Liver (tissue), 9 donors: ENCODE data around the gene RTN1. TPM values are rescaled to one million over a fixed set of nuclear protein-coding genes. Genes with fewer than 3 reads are reported as not detected.

ENCODE experiments used
- DNase-seq: peaks from one replicate; pipeline ENCODE4 v3.0.0-alpha.2; 2017; ENCODE audit warnings: low spot score
- H3K27ac ChIP-seq, 2 donors: one replicate each; pipeline ENCODE4 v1.7.0; 2013; ENCODE audit warnings: inconsistent platforms in 2 of 2, low read length in 2 of 2, control low read depth in 1 of 2, low read depth in 1 of 2, mild to moderate bottlenecking in 1 of 2
- H3K27me3 ChIP-seq, 4 donors: one replicate each; pipeline versions ENCODE4 v1.6.1 to v1.7.0; 2013; ENCODE audit warnings: low read length in 3 of 4, inconsistent platforms in 1 of 4, mild to moderate bottlenecking in 1 of 4, moderate library complexity in 1 of 4; ENCODE audit not compliant: control insufficient read depth in 4 of 4, insufficient read depth in 4 of 4
- H3K36me3 ChIP-seq, 4 donors: one replicate each; pipeline versions ENCODE4 v1.6.1 to v1.7.0; 2013; ENCODE audit warnings: low read length in 3 of 4, mild to moderate bottlenecking in 3 of 4, low read depth in 1 of 4, moderate library complexity in 1 of 4; ENCODE audit not compliant: control insufficient read depth in 4 of 4, insufficient read depth in 3 of 4
- H3K4me1 ChIP-seq, 4 donors: one replicate each; pipeline versions ENCODE4 v1.6.1 to v1.7.0; 2013; ENCODE audit warnings: low read length in 3 of 4, mild to moderate bottlenecking in 3 of 4, moderate library complexity in 1 of 4; ENCODE audit not compliant: control insufficient read depth in 4 of 4, insufficient read depth in 4 of 4
- H3K4me3 ChIP-seq, 3 donors: one replicate each; pipeline versions ENCODE4 v1.6.1 to v1.7.0; 2013; ENCODE audit warnings: low read length in 3 of 3, control low read depth in 1 of 3, low read depth in 1 of 3, mild to moderate bottlenecking in 1 of 3
- H3K9ac ChIP-seq, 2 donors: one replicate each; pipeline ENCODE4 v1.7.0; 2013; ENCODE audit warnings: low read length in 2 of 2, mild to moderate bottlenecking in 2 of 2, moderate library complexity in 2 of 2, control low read depth in 1 of 2, low read depth in 1 of 2
- H3K9me3 ChIP-seq, 4 donors: one replicate each; pipeline versions ENCODE4 v1.6.1 to v1.7.0; 2013; ENCODE audit warnings: low read length in 3 of 4; ENCODE audit not compliant: control insufficient read depth in 4 of 4
- ATF3 ChIP-seq: IDR thresholded peaks from 2 replicates; pipeline ENCODE4 v1.6.1; 2016; ENCODE audit warnings: antibody characterized with exemption
- EGR1 ChIP-seq, 2 donors: IDR thresholded peaks; 2 replicates each; pipeline ENCODE4 v1.6.1; 2016 to 2018; ENCODE audit warnings: antibody characterized with exemption in 2 of 2, low read depth in 2 of 2
- FOXA1 ChIP-seq: IDR thresholded peaks from 2 replicates; pipeline ENCODE4 v1.6.1; 2016; ENCODE audit warnings: antibody characterized with exemption
- FOXA2 ChIP-seq: IDR thresholded peaks from 2 replicates; pipeline ENCODE4 v1.6.1; 2016; ENCODE audit warnings: antibody characterized with exemption
- GABPA ChIP-seq, 2 donors: IDR thresholded peaks in 1 of 2; conservative IDR thresholded peaks in 1 of 2; 2 replicates each; pipeline ENCODE4 v1.6.1; 2016; ENCODE audit warnings: antibody characterized with exemption in 2 of 2, mild to moderate bottlenecking in 1 of 2, moderate library complexity in 1 of 2
- HNF4A ChIP-seq, 2 donors: conservative IDR thresholded peaks; 2 replicates each; pipeline ENCODE4 v1.6.1; 2016; ENCODE audit warnings: antibody characterized with exemption in 2 of 2, mild to moderate bottlenecking in 2 of 2
- HNF4G ChIP-seq: IDR thresholded peaks from 2 replicates; pipeline ENCODE4 v1.6.1; 2016; ENCODE audit warnings: antibody characterized with exemption
- JUND ChIP-seq, 2 donors: IDR thresholded peaks; 2 replicates each; pipeline ENCODE4 v1.6.1; 2016; ENCODE audit warnings: antibody characterized with exemption in 2 of 2
- MAX ChIP-seq: IDR thresholded peaks from 2 replicates; pipeline ENCODE4 v1.6.1; 2016; ENCODE audit warnings: antibody characterized with exemption
- NR2F2 ChIP-seq: IDR thresholded peaks from 2 replicates; pipeline ENCODE4 v1.6.1; 2016; ENCODE audit warnings: antibody characterized with exemption
- RAD21 ChIP-seq, 2 donors: IDR thresholded peaks; 2 replicates each; pipeline ENCODE4 v1.6.1; 2016; ENCODE audit warnings: antibody characterized with exemption in 2 of 2, mild to moderate bottlenecking in 2 of 2
- REST ChIP-seq: IDR thresholded peaks from 2 replicates; pipeline ENCODE4 v1.6.1; 2016; ENCODE audit warnings: antibody characterized with exemption, mild to moderate bottlenecking
- RXRA ChIP-seq, 2 donors: IDR thresholded peaks; 2 replicates each; pipeline ENCODE4 v1.6.1; 2017 to 2018; ENCODE audit warnings: antibody characterized with exemption in 2 of 2, mild to moderate bottlenecking in 1 of 2
- SP1 ChIP-seq: IDR thresholded peaks from 2 replicates; pipeline ENCODE4 v1.6.1; 2018; ENCODE audit warnings: antibody characterized with exemption, mild to moderate bottlenecking
- TAF1 ChIP-seq: conservative IDR thresholded peaks from 2 replicates; pipeline ENCODE4 v1.6.1; 2016; ENCODE audit warnings: antibody characterized with exemption, mild to moderate bottlenecking
- YY1 ChIP-seq: IDR thresholded peaks from 2 replicates; pipeline ENCODE4 v1.6.1; 2016; ENCODE audit warnings: antibody characterized with exemption, mild to moderate bottlenecking
- ZBTB33 ChIP-seq: IDR thresholded peaks from 2 replicates; pipeline ENCODE4 v1.6.1; 2016; ENCODE audit warnings: antibody characterized with exemption
- WGBS: extraction: QIAGEN DNeasy Blood & Tissue Kit; methylation state at CpG from one replicate; pipeline ENCODE4 v1.1.7; 2013; 5-methylcytosine and 5-hydroxymethylcytosine counted together
- polyA plus RNA-seq, 2 donors: library from polyadenylated mRNA; stranded (reverse) in 1 of 2; unstranded in 1 of 2; fragments of 200-250 nt in 1 of 2; fragments of >200 nt in 1 of 2; fragmentation: Nextera tagmentation in 1 of 2; extraction: Ambion mirVana in 1 of 2; gene quantifications; one replicate each; pipeline versions ENCODE4 v1.2.1 to v1.2.3, GENCODE V29; 2013 to 2015
- total RNA-seq, 2 donors: library from RNA; depleted of rRNA; stranded (reverse); fragments of >200 nt; gene quantifications; one replicate each; pipeline ENCODE4 v1.2.3, GENCODE V29; 2014
- TF ChIP-seq, protein P1 (sequence below): fragments of 150-350 bp; IDR thresholded peaks from 2 replicates; pipeline ENCODE4 v1.5.1; 2017; ENCODE audit warnings: improper control_type of control experiment, low read depth, low read length; ENCODE audit not compliant: missing input control
- donor health status: healthy.
- donor health status: healthy.
- donor health status: healthy.
- donor health status: healthy.
- donor health status: healthy.

RTN1 gene
- total and polyA plus RNA-seq, 4 donors, result 0.08 to 1.8 (median 0.37) TPM

DNA sequence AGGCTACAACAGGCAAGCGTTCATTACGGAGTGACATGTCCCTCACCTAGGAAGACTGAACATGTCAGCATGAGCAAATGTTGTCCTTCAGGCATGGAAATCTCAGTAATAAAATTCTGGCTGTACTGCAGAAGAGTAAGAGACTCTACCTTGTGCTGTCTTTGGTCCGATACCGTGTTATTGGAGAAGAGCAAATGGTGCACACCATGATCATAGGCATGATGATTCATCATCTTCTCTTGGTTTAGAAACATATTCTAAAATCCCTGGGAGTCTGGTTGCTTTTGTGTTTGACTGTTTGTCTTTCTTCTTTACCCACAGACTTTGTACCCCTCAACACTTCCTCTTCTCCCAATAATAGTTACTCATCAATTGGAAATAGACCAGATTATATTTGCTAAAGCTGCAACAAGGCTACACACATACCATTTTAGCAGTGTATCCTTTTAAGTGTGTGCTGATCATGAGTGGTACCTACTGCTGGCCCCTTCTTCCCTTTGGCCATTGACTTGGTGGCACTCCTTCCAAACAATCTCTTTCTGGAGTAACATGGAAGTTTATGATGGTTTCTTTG is 93.5 kb downstream of the RTN1 start:
- Histone ChIP-seq H3K9ac (no peak overlapping the region), H3K9me3 (no peaks in the 10 kb centered on the region), H3K27me3 (no peaks in the 10 kb centered on the region), H3K4me3 (no peak overlapping the region), H3K27ac (no peak overlapping the region), H3K36me3 (no peaks in the 10 kb centered on the region), H3K4me1 (no peaks in the 10 kb centered on the region)
- TF ChIP-seq, protein P1, sequence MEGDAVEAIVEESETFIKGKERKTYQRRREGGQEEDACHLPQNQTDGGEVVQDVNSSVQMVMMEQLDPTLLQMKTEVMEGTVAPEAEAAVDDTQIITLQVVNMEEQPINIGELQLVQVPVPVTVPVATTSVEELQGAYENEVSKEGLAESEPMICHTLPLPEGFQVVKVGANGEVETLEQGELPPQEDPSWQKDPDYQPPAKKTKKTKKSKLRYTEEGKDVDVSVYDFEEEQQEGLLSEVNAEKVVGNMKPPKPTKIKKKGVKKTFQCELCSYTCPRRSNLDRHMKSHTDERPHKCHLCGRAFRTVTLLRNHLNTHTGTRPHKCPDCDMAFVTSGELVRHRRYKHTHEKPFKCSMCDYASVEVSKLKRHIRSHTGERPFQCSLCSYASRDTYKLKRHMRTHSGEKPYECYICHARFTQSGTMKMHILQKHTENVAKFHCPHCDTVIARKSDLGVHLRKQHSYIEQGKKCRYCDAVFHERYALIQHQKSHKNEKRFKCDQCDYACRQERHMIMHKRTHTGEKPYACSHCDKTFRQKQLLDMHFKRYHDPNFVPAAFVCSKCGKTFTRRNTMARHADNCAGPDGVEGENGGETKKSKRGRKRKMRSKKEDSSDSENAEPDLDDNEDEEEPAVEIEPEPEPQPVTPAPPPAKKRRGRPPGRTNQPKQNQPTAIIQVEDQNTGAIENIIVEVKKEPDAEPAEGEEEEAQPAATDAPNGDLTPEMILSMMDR, result no peak
- no peak for TF ChIP-seq FOXA1
- no peak for TF ChIP-seq EGR1 (IDR thresholded peaks at IDR 0.05; ENCODE audit: low read depth in 2 of 2)
- no peak for TF ChIP-seq NR2F2
- TF ChIP-seq ZBTB33, result no peak
- TF ChIP-seq REST, result no peak
- TF ChIP-seq YY1, result no peak
- TF ChIP-seq MAX, result no peak
- no peak for TF ChIP-seq TAF1
- no peak for TF ChIP-seq GABPA (IDR thresholded peaks at IDR 0.05 in 1 of 2, conservative IDR thresholded peaks at IDR 0.05 in 1 of 2)
- peak; percentile 23 for TF ChIP-seq SP1
- TF ChIP-seq HNF4A (conservative IDR thresholded peaks at IDR 0.05), result peak; percentile 45 to 46
- no peak for TF ChIP-seq FOXA2
- TF ChIP-seq HNF4G, result no peak
- TF ChIP-seq JUND (IDR thresholded peaks at IDR 0.05), result peak in 1 of 2 donors; percentile 27
- no peak for TF ChIP-seq RXRA (IDR thresholded peaks at IDR 0.05)
- no peak for TF ChIP-seq RAD21 (IDR thresholded peaks at IDR 0.05)
- no peak for TF ChIP-seq ATF3
- DNase-seq, result no peak
- WGBS, result 94% methylated on average over 4 of the region's 4 CpGs
